ENCODE measurements around the gene GPR152. TPM values are rescaled to one million over a fixed set of nuclear protein-coding genes. Genes with fewer than 3 reads are reported as not detected.

The GPR152 gene, protein sequence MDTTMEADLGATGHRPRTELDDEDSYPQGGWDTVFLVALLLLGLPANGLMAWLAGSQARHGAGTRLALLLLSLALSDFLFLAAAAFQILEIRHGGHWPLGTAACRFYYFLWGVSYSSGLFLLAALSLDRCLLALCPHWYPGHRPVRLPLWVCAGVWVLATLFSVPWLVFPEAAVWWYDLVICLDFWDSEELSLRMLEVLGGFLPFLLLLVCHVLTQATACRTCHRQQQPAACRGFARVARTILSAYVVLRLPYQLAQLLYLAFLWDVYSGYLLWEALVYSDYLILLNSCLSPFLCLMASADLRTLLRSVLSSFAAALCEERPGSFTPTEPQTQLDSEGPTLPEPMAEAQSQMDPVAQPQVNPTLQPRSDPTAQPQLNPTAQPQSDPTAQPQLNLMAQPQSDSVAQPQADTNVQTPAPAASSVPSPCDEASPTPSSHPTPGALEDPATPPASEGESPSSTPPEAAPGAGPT
- under 1 TPM in 1 of 4 donors, not detected in 3; 0.34 TPM for total RNA-seq

- H3K36me3 ChIP-seq: no peaks in the 10 kb centered on the region
- H3K4me1 ChIP-seq: no peaks in the 10 kb centered on the region
- no peak within 1 kb of the TSS for H3K4me3 ChIP-seq
- TF ChIP-seq, protein P1, sequence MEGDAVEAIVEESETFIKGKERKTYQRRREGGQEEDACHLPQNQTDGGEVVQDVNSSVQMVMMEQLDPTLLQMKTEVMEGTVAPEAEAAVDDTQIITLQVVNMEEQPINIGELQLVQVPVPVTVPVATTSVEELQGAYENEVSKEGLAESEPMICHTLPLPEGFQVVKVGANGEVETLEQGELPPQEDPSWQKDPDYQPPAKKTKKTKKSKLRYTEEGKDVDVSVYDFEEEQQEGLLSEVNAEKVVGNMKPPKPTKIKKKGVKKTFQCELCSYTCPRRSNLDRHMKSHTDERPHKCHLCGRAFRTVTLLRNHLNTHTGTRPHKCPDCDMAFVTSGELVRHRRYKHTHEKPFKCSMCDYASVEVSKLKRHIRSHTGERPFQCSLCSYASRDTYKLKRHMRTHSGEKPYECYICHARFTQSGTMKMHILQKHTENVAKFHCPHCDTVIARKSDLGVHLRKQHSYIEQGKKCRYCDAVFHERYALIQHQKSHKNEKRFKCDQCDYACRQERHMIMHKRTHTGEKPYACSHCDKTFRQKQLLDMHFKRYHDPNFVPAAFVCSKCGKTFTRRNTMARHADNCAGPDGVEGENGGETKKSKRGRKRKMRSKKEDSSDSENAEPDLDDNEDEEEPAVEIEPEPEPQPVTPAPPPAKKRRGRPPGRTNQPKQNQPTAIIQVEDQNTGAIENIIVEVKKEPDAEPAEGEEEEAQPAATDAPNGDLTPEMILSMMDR (IDR thresholded peaks at IDR 0.05): no peak
- no peak for TF ChIP-seq POLR2AphosphoS5 (IDR thresholded peaks at IDR 0.05)
- no peak for TF ChIP-seq EP300 (IDR thresholded peaks at IDR 0.05)
- no peak for TF ChIP-seq POLR2A (IDR thresholded peaks at IDR 0.05)
- no peaks in the 10 kb centered on the region for H3K27me3 ChIP-seq
- no peak for DNase-seq (ENCODE audit: low spot score in 2 of 2)
- H3K27ac ChIP-seq: no peak within 1 kb of the TSS
- 88% methylated on average over 8 of the region's 33 CpGs for WGBS
- H3K9me3 ChIP-seq: no peaks in the 10 kb centered on the region
These were observed at the start of gene GPR152 for GRCh38 chr11:67452141-67452952. Gene GPR152 (minus strand): TSS chr11:67452729. CDS start chr11:67452724, 5 bp downstream.

- Histone ChIP-seq H3K4me3 (no peak overlapping the region), H3K4me1 (peaks cover 34% of the 10 kb centered on the region), H3K36me3 (peaks cover 18% of the 10 kb centered on the region), H3K9me3 (no peaks in the 10 kb centered on the region), H3K27me3 (no peaks in the 10 kb centered on the region), H3K27ac (no peak overlapping the region)
- 98% methylated on average over 13 of the region's 18 CpGs for WGBS
- DNase-seq (ENCODE audit: low spot score in 2 of 2): no peak
- TF ChIP-seq EP300 (IDR thresholded peaks at IDR 0.05): no peak
- TF ChIP-seq POLR2A (IDR thresholded peaks at IDR 0.05): no peak
- no peak for TF ChIP-seq POLR2AphosphoS5 (IDR thresholded peaks at IDR 0.05)
- TF ChIP-seq, protein P1 (IDR thresholded peaks at IDR 0.05): no peak
These were observed 49.3 kb upstream of the GPR152 start for GRCh38 chr11:67501854-67502253.

DNA sequence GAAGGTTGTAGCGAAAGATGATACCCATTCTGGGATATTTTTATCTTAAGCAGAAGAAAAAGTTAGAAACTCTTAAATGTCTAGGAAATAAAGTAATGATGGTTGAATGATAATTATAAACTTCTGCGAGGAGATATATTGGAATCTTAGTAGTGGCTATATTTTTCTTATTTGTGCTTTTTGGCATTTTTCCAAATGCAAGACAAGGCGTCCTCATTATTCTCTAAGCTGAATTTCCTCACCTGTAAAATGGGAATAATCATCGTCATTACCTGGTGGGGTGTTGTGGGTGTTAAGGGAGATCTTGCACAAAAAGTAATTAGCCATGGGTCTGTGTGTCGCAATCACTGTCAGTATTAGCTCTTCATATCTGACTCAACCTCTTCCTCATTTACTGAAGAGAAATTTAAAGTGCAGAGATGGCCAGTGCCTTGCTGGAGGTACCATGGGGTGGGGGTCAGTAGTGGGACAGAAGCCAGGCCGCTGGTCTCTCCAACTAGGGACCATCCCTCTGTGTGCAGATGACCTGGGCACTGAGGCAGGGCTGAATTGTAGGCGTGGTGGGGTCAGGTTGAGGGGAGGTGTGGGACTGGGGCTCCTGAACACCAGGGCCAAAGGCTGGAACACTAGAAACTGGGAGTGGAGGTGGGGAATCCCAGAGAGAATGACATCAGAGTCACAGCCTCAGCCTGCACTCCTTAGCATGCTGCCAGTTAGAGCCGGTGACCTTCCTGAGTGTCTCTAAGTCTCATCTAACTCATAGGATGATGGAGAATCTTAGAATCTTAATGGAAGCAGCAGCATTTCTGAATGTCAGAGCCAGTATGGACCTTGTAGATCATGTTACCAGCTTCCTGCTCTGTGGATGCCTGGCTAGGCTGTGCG is 48.5 kb upstream of the GPR152 start:
- no peak overlapping the region for H3K27ac ChIP-seq
- H3K4me3 ChIP-seq: no peak overlapping the region
- H3K27me3 ChIP-seq: no peaks in the 10 kb centered on the region
- H3K9me3 ChIP-seq: no peaks in the 10 kb centered on the region
- peaks cover 21% of the 10 kb centered on the region for H3K36me3 ChIP-seq
- no peak for TF ChIP-seq POLR2A (IDR thresholded peaks at IDR 0.05)
- TF ChIP-seq, protein P1 (IDR thresholded peaks at IDR 0.05): no peak
- no peak for TF ChIP-seq POLR2AphosphoS5 (IDR thresholded peaks at IDR 0.05)
- TF ChIP-seq EP300 (IDR thresholded peaks at IDR 0.05): no peak
- no peak for DNase-seq (ENCODE audit: low spot score in 2 of 2)
- 91% methylated on average over 9 of the region's 9 CpGs for WGBS
- peaks cover 26% of the 10 kb centered on the region for H3K4me1 ChIP-seq

- Histone ChIP-seq H3K27ac (no peak overlapping the region), H3K9me3 (no peaks in the 10 kb centered on the region), H3K4me1 (peaks cover 20% of the 10 kb centered on the region), H3K36me3 (peaks cover 27% of the 10 kb centered on the region), H3K4me3 (no peak overlapping the region), H3K27me3 (no peaks in the 10 kb centered on the region)
- WGBS: 71% methylated on average over 1 of the region's 1 CpG
- no peak for DNase-seq (ENCODE audit: low spot score in 2 of 2)
- TF ChIP-seq EP300 (IDR thresholded peaks at IDR 0.05) (no peak), POLR2AphosphoS5 (IDR thresholded peaks at IDR 0.05) (no peak), POLR2A (IDR thresholded peaks at IDR 0.05) (no peak)
- TF ChIP-seq, protein P1 (IDR thresholded peaks at IDR 0.05): no peak
These were observed 47.9 kb upstream of the GPR152 start for GRCh38 chr11:67500484-67500821.

Measured in suprapubic skin (tissue), 4 donors.